GM06990 (cell line): Measurements from ENCODE around the gene UNCX.

Source experiments
- DNase-seq: peaks from one replicate; pipeline ENCODE4 v3.0.0-alpha.2; 2011; ENCODE audit not compliant: insufficient read length; ENCODE audit errors: extremely low read depth
- H3K27me3 ChIP-seq: replicated peaks from 2 replicates; pipeline ENCODE4 v1.6.0; 2011; ENCODE audit warnings: low read length; ENCODE audit not compliant: control insufficient read depth, insufficient read depth
- H3K36me3 ChIP-seq: 2 replicates; pipeline ENCODE4 v1.5.1; 2011; ENCODE audit warnings: low read length; ENCODE audit not compliant: control insufficient read depth, insufficient read depth
- H3K4me3 ChIP-seq: replicated peaks from 2 replicates; pipeline ENCODE4 v1.5.1; 2011; ENCODE audit warnings: low read depth, mild to moderate bottlenecking, control low read depth, low read length
- CTCF ChIP-seq: IDR thresholded peaks from 2 replicates; pipeline ENCODE4 v1.5.1; 2011; ENCODE audit warnings: low read length, control low read depth, mild to moderate bottlenecking, inconsistent platforms; ENCODE audit not compliant: insufficient read depth, poor library complexity, severe bottlenecking

UNCX gene

GRCh38 chr7:1262441-1262840 lies 29.8 kb downstream of the UNCX start:
- no peak overlapping the region for H3K4me3 ChIP-seq
- H3K36me3 ChIP-seq, result no peaks in the 10 kb centered on the region
- TF ChIP-seq CTCF, result no peak
- no peaks in the 10 kb centered on the region; the same call in 1 of the 2 replicates for H3K27me3 ChIP-seq
- DNase-seq, result no peak

DNA sequence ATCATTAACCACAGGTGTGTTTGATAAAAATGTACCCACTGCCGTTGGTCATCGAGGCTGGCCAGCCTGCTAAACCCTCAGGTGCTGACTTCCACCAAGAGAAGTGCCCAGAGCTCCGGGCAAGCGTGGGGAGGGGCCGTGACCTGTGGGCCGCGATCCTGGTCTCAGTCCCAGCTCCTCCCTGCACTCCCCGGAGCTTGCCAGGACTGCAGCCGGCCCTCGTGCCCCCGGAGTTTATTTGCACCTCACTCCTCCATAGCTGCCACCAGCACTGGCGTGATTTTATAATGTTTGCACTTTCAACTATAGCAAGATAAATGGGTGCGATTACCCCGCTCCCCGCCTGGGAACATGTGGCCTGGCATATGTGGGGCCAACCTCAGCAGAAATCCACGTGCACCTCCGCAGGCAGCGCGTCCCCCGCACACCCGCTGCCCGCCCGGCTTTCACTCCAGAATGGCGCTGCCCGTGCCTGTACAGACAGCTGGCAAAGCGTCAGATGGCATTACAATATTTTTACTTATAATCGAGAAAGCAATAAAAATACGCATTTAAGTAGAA lies 30.8 kb downstream of the UNCX start:
- Histone ChIP-seq H3K27me3 (no peaks in the 10 kb centered on the region; the same call in 1 of the 2 replicates), H3K36me3 (no peaks in the 10 kb centered on the region), H3K4me3 (no peak overlapping the region)
- no peak for TF ChIP-seq CTCF
- DNase-seq, result no peak

DNA sequence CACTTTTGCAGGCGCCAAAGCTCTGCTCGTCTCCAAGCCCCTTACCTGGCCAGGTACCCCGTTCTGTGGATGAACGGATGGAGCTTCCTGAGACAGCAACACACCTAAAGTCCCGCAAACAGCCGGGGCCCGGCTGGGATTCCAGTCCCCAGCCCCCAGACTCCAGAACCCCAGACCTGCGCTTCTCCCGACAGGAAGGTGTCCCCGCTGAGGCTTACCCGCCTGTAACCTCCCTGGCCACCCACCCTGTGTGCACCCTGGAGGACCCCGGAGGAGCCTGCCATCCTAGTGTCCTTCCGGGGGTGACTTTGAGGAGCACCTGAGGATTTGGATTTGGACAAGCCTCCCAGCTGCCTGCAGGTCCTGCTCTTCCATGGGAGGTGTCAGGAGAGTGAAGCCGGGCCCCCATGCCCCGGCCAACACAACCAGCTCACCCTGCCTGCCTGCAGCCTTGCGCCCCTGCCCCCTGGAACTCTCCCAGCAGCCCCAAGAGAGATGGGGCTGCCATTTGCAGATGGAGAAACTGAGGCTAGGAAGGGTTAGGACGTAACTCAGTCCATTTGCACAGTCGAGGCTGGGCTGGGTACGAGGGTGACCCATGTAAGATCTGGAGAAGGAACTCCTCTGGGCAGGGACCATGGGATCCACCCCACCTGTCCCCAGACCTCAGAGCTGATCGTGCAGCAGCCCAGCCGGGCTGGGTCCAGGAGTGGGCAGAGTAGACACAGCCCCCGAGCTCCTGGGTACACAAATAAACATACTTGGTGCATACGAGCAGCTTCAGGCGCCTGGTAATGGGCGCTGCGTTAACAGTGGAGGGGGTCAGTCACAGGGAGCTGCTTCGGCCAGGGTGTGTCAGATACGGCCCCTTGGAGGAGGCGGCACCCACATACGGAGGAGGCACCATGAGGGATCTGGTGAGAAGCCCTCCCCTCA lies 31.9 kb downstream of the UNCX start:
- TF ChIP-seq CTCF, result no peak
- no peaks in the 10 kb centered on the region for H3K36me3 ChIP-seq
- no peaks in the 10 kb centered on the region; the same call in 1 of the 2 replicates for H3K27me3 ChIP-seq
- DNase-seq, result no peak
- no peak overlapping the region for H3K4me3 ChIP-seq

DNA sequence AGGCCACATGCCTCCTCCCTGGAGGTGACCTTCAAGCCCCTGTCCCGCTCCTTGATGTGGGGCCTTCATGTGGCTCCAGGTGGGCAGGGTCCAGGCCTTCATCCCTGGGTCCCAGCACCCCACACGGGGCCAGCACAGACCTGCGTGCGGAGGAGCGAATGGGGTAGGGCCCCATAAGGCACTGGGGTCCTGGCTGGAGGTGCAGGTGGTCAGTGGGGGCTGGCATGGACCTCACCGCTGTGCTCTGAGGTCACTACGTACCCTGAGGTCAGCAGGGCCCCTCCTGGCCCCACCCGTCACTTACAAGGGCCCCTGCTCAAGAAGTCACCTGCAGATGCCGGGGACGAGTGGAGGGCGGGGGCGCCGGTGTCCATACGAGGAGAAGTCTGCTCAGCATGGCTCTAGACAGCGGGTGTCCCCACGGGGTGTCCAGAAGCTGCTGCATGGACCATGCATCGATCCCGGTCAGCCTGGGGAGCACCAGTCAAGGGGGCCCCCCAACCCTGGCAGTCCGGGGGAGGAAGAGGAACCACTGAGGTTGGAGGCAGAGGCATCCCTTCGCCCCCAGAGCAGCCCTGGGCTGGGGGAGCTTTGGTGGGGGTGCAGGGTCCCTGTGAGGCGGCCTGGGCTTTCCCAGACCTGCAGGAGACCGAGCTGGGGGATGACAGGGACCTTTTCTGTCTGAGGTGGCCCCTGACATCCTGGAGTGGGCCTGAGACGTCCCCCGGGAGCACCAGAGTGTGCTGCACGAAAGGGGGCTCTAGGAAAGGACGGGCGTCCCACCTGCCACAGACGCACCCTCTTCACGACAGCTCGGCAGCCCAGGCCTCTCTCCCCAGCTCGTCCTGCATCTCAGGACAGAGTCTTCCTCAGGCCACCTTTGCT lies 34.6 kb downstream of the UNCX start:
- Histone ChIP-seq H3K36me3 (no peaks in the 10 kb centered on the region), H3K4me3 (no peak overlapping the region), H3K27me3 (no peaks in the 10 kb centered on the region; the same call in 1 of the 2 replicates)
- TF ChIP-seq CTCF, result no peak
- no peak for DNase-seq

GRCh38 chr7:1268076-1268815 lies 35.6 kb downstream of the UNCX start:
- Histone ChIP-seq H3K4me3 (no peak overlapping the region), H3K36me3 (no peaks in the 10 kb centered on the region), H3K27me3 (no peaks in the 10 kb centered on the region)
- no peak for TF ChIP-seq CTCF
- DNase-seq, result no peak
